IMR-90 (cell line): ENCODE results near the gene PLEKHO2. TPM values are rescaled to one million over a fixed set of nuclear protein-coding genes. Genes with fewer than 3 reads are reported as not detected.
A peak's percentile ranks its signal among the peaks of the same experiment; 100 is the strongest.

ENCODE experiments used
- ATAC-seq: fragments of 200-7000 bp; cut with Tn5 transposase; 2 replicates; pipeline ENCODE4 v1.9.1; 2020; ENCODE audit warnings: low read depth, mild to moderate bottlenecking, moderate library complexity
- BruUV-seq: library from RNA; stranded (reverse); fragments of 400-500 nt; replicated peaks from 2 replicates; lab custom pipeline; 2021; lab: Mats Ljungman, UMichigan
- CTCF ChIA-PET: fragments of 300-600 bp; formaldehyde crosslinking; extraction: SDS; loops from one replicate; lab custom pipeline; 2021; ENCODE audit warnings: antibody characterized with exemption; lab: Yijun Ruan, JAX
- POLR2A ChIA-PET: fragments of 300-600 bp; sonication (Branson Sonifier 250); formaldehyde crosslinking; loops from one replicate; lab custom pipeline; 2022; ENCODE audit warnings: antibody characterized with exemption; ENCODE audit not compliant: unreplicated experiment; lab: Charles Lee
- DNase-seq: peaks from one replicate; pipeline ENCODE4 v3.0.0; 2013
- H2AFZ ChIP-seq: replicated peaks from 2 replicates; pipeline ENCODE3; 2013; ENCODE audit warnings: low read length, mild to moderate bottlenecking; ENCODE audit not compliant: poor library complexity
- H2AK5ac ChIP-seq: 2 replicates; pipeline ENCODE4 v1.6.1; 2013; ENCODE audit warnings: low read depth, low read length, inconsistent platforms
- H2AK9ac ChIP-seq: replicated peaks from 2 replicates; pipeline ENCODE3; 2013; ENCODE audit warnings: mild to moderate bottlenecking, low read depth, low read length, moderate library complexity; ENCODE audit not compliant: poor library complexity
- H2BK120ac ChIP-seq: 2 replicates; pipeline ENCODE4 v1.6.1; 2013; ENCODE audit warnings: low read depth, low read length, inconsistent platforms
- H2BK15ac ChIP-seq: 3 replicates; pipeline ENCODE4 v1.6.1; 2013; ENCODE audit warnings: low read depth, low read length, inconsistent platforms
- H2BK20ac ChIP-seq: 2 replicates; pipeline ENCODE4 v1.6.1; 2013; ENCODE audit warnings: low read depth, mild to moderate bottlenecking, inconsistent platforms, low read length, moderate library complexity
- H2BK5ac ChIP-seq: 2 replicates; pipeline ENCODE4 v1.6.1; 2013; ENCODE audit warnings: mild to moderate bottlenecking, low read depth, low read length, inconsistent platforms; ENCODE audit not compliant: poor library complexity, severe bottlenecking
- H3K14ac ChIP-seq: replicated peaks from 2 replicates; pipeline ENCODE4 v1.6.1; 2013; ENCODE audit warnings: low read depth, low read length, inconsistent platforms
- H3K18ac ChIP-seq: 2 replicates; pipeline ENCODE4 v1.6.1; 2013; ENCODE audit warnings: low read depth, low read length, control low read depth
- H3K23ac ChIP-seq: 2 replicates; pipeline ENCODE4 v1.6.1; 2013; ENCODE audit warnings: low read depth, low read length, inconsistent platforms
- H3K27ac ChIP-seq: 2 replicates; pipeline ENCODE4 v1.5.1; 2013; ENCODE audit warnings: mild to moderate bottlenecking, control low read depth, low read length; ENCODE audit not compliant: insufficient read depth
- H3K27me3 ChIP-seq: 2 replicates; pipeline ENCODE4 v1.6.1; 2013; ENCODE audit warnings: low read length; ENCODE audit not compliant: control insufficient read depth, insufficient read depth
- H3K36me3 ChIP-seq: 2 replicates; pipeline ENCODE4 v1.6.1; 2013; ENCODE audit warnings: low read length, mixed read lengths; ENCODE audit not compliant: control insufficient read depth, insufficient read depth
- H3K4ac ChIP-seq: 2 replicates; pipeline ENCODE4 v1.6.1; 2013; ENCODE audit warnings: low read depth, low read length, inconsistent platforms
- H3K4me1 ChIP-seq: 2 replicates; pipeline ENCODE4 v1.6.1; 2013; ENCODE audit warnings: low read length, mixed read lengths; ENCODE audit not compliant: control insufficient read depth, insufficient read depth
- H3K4me2 ChIP-seq: 2 replicates; pipeline ENCODE4 v1.6.1; 2013; ENCODE audit warnings: low read depth, mild to moderate bottlenecking, control low read depth, low read length, moderate library complexity
- H3K4me3 ChIP-seq: 2 replicates; pipeline ENCODE4 v1.5.1; 2013; ENCODE audit warnings: low read depth, mild to moderate bottlenecking, control low read depth, low read length, moderate library complexity; ENCODE audit not compliant: insufficient read depth
- H3K56ac ChIP-seq: 2 replicates; pipeline ENCODE4 v1.6.1; 2013; ENCODE audit warnings: low read length, inconsistent platforms; ENCODE audit not compliant: insufficient read depth; ENCODE audit errors: extremely low read depth
- H3K79me1 ChIP-seq, 2 experiments: 2 replicates each; pipeline ENCODE4 v1.6.1; 2013; ENCODE audit warnings: low read length in 2 of 2, inconsistent platforms in 1 of 2, low read depth in 1 of 2
- H3K9ac ChIP-seq: 2 replicates; pipeline ENCODE4 v1.6.1; 2013; ENCODE audit warnings: low read depth, low read length, control low read depth
- H3K9me1 ChIP-seq: 2 replicates; pipeline ENCODE4 v1.6.1; 2013; ENCODE audit warnings: low read length, inconsistent platforms; ENCODE audit not compliant: insufficient read depth
- H3K9me3 ChIP-seq: 2 replicates; pipeline ENCODE4 v1.6.1; 2013; ENCODE audit warnings: low read length; ENCODE audit not compliant: control insufficient read depth, insufficient read depth
- H4K20me1 ChIP-seq: 2 replicates; pipeline ENCODE4 v1.6.1; 2013; ENCODE audit warnings: low read length, inconsistent platforms; ENCODE audit not compliant: insufficient read depth
- H4K5ac ChIP-seq: 2 replicates; pipeline ENCODE4 v1.6.1; 2013; ENCODE audit warnings: mild to moderate bottlenecking, low read depth, low read length, control low read depth
- H4K8ac ChIP-seq, 2 experiments: 2 replicates each; pipeline ENCODE4 v1.6.1; 2013; ENCODE audit warnings: low read depth in 2 of 2, low read length in 2 of 2, control low read depth in 1 of 2, inconsistent platforms in 1 of 2
- H4K91ac ChIP-seq: 2 replicates; pipeline ENCODE4 v1.6.1; 2013; ENCODE audit warnings: low read depth, low read length, inconsistent platforms; ENCODE audit not compliant: insufficient read depth
- CEBPB ChIP-seq: IDR thresholded peaks from 2 replicates; pipeline ENCODE4 v1.6.1; 2012; ENCODE audit warnings: low read depth, low read length, improper control_type of control experiment
- CHD1 ChIP-seq: IDR thresholded peaks from 2 replicates; pipeline ENCODE4 v1.6.1; 2012; ENCODE audit warnings: low read depth, low read length, improper control_type of control experiment
- MAFK ChIP-seq: IDR thresholded peaks from 2 replicates; pipeline ENCODE4 v1.6.1; 2012; ENCODE audit warnings: low read depth, low read length, improper control_type of control experiment
- NFE2L2 ChIP-seq: fragments of 150-350 bp; IDR thresholded peaks from 2 replicates; pipeline ENCODE4 v1.6.1; 2016; ENCODE audit warnings: low read depth, mild to moderate bottlenecking, low read length
- POLR2A ChIP-seq: IDR thresholded peaks from 2 replicates; pipeline ENCODE4 v1.6.1; 2012; ENCODE audit warnings: mild to moderate bottlenecking, low read depth, low read length
- RAD21 ChIP-seq: IDR thresholded peaks from 2 replicates; pipeline ENCODE4 v1.6.1; 2012; ENCODE audit warnings: low read length, improper control_type of control experiment
- RFX5 ChIP-seq: IDR thresholded peaks from 2 replicates; pipeline ENCODE4 v1.8.0; 2012; ENCODE audit warnings: low read depth, mild to moderate bottlenecking, low read length, moderate library complexity
- SMC3 ChIP-seq: fragments of 150-350 bp; IDR thresholded peaks from 2 replicates; pipeline ENCODE4 v1.6.1; 2016; ENCODE audit warnings: low read depth, mild to moderate bottlenecking, antibody characterized with exemption, low read length, moderate library complexity
- WGBS, 2 experiments: methylation state at CpG; one replicate each; pipeline versions ENCODE4 v1.1.5 to v1.1.7; 2013; ENCODE audit warnings: missing lambda C conversion rate in 2 of 2; ENCODE audit not compliant: insufficient read length in 1 of 2; ENCODE audit errors: extremely low coverage in 2 of 2; 5-methylcytosine and 5-hydroxymethylcytosine counted together
- dilution Hi-C: fragments of 300-500 bp; cut with HindIII; formaldehyde crosslinking; loops from one replicate; pipeline ENCODE4 v1.14.3; 2018; ENCODE audit warnings: low sequenced_read_pairs; ENCODE audit not compliant: unreplicated experiment
- in situ Hi-C: fragments of 300-500 bp; cut with MboI; formaldehyde crosslinking; loops from 3 replicates; pipeline ENCODE4 v1.14.3; 2019; ENCODE audit warnings: low sequenced_read_pairs, inconsistent platforms, mixed read lengths
- intact Hi-C: fragments of 100-400 bp; cut with micrococcal nuclease; formaldehyde crosslinking; loops from 2 replicates; pipeline ENCODE4 v1.10.0; 2022
- polyA plus RNA-seq, 3 experiments: library from polyadenylated mRNA; depleted of rRNA; stranded (reverse); fragments of >200 nt; gene quantifications; 2 replicates each; pipeline ENCODE4 v1.2.3, GENCODE V29; 2012; ENCODE audit warnings: low replicate concordance in 1 of 3
- total RNA-seq: library from RNA; depleted of rRNA; stranded (reverse); fragments of >200 nt; gene quantifications from 2 replicates; pipeline ENCODE4 v1.2.3, GENCODE V29; 2012
- TF ChIP-seq, protein P1 (sequence below): conservative IDR thresholded peaks from 2 replicates; pipeline ENCODE4 v1.5.1; 2012; ENCODE audit warnings: mild to moderate bottlenecking, low read depth, low read length, improper control_type of control experiment
- TF ChIP-seq, protein P2 (sequence below): fragments of 150-350 bp; IDR thresholded peaks from 2 replicates; pipeline ENCODE4 v1.6.1; 2017; ENCODE audit warnings: mild to moderate bottlenecking, antibody characterized with exemption, low read length, low read depth
- TF ChIP-seq, protein P3 (sequence below): fragments of 150-350 bp; IDR thresholded peaks from 2 replicates; pipeline ENCODE4 v1.6.1; 2016; ENCODE audit warnings: low read depth, mild to moderate bottlenecking, low read length, moderate library complexity, borderline replicate concordance

The PLEKHO2 gene
- total and polyA plus RNA-seq, 2 of the 4 experiments (the other 2 are of a cell fraction): 19.0 to 22.5 TPM

DNA sequence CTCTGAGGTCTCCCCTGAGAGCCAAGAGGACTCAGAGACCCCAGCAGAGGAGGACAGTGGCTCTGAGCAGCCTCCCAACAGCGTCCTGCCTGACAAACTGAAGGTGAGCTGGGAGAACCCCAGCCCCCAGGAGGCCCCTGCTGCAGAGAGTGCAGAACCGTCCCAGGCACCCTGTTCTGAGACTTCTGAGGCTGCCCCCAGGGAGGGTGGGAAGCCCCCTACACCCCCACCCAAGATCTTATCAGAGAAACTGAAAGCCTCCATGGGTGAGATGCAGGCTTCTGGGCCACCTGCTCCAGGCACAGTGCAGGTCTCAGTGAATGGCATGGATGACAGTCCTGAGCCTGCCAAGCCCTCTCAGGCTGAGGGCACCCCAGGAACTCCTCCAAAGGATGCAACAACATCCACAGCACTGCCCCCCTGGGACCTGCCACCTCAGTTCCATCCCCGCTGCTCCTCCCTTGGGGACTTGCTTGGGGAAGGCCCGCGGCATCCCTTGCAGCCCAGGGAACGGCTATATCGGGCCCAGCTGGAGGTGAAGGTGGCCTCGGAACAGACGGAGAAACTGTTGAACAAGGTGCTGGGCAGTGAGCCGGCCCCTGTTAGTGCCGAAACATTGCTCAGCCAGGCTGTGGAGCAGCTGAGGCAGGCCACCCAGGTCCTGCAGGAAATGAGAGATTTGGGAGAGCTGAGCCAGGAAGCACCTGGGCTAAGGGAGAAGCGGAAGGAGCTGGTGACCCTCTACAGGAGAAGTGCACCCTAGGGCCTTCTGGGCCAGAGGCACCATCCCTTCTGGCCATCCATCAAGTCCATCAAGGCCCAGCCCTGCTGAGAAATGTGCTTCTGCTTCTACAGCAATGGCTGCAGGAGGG, 23.6 kb downstream of the PLEKHO2 start (continued):
- TF ChIP-seq RFX5: no peak
- no peak for TF ChIP-seq CEBPB

DNA sequence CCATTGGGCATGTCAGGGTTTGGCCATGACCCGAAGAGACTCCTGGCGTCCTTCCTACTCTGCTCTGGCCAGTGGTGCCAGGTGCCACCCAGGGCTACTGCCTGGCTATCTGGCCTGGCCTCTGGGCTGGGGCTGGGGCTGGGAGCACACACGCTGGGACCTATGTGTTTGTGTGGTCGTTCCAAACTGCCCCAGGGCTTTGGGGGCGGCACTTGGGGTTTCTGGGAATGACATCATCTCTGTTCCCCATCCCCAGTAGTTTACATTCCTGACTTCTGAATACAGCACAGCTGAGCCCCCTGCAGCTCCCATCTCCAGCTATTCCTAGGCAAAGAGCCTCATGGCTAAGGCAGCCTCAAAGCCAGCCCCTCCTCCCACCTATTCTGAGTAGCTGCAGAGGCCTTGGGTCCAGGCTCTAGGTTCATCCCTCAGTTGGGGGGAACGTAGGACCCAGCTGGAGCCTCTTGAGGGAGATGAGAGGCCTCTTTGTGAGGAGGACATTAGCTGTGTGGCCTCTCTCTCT, 24.3 kb downstream of the PLEKHO2 start:
- Histone ChIP-seq H3K9ac (peak overlapping the region; percentile 71), H2AK9ac (peak overlapping the region; percentile 89), H2AFZ (peak overlapping the region; percentile 67), H3K4me2 (peak overlapping the region; percentile 8; the same call in 1 of the 2 replicates), H3K27ac (peak overlapping the region; percentile 91), H2BK20ac (peak overlapping the region; percentile 94), H3K4ac (peak overlapping the region; percentile 88), H2BK15ac (peak overlapping the region; percentile 87; the same call in 2 of the 3 replicates), H3K27me3 (no peaks in the 10 kb centered on the region), H3K18ac (peak overlapping the region; percentile 70), H2BK5ac (peak overlapping the region; percentile 96), H4K20me1 (no peaks in the 10 kb centered on the region; the same call in none of the 2 replicates), H3K56ac (peak overlapping the region; percentile 88), H2BK120ac (peak overlapping the region; percentile 89), H3K9me3 (no peaks in the 10 kb centered on the region), H3K23ac (peak overlapping the region; percentile 80), H3K9me1 (peaks cover 34% of the 10 kb centered on the region), H3K79me1 (peaks cover 21 to 72% of the 10 kb centered on the region in 2 experiments; a peak in 3 of 4 replicates), H3K4me3 (no peak overlapping the region), H3K14ac (peak overlapping the region; percentile 92), H4K8ac (peak overlapping the region; percentile 76 to 94), H4K5ac (peak overlapping the region; percentile 71), H3K36me3 (peaks cover 57% of the 10 kb centered on the region), H4K91ac (peak overlapping the region; percentile 94), H2AK5ac (peak overlapping the region; percentile 95), H3K4me1 (peaks cover 48% of the 10 kb centered on the region)
- no TSS peak for BruUV-seq
- no CpG with 5 or more reads among the region's 6 CpGs for WGBS, 2 experiments
- POLR2A ChIA-PET: no interaction called here
- CTCF ChIA-PET: no interaction called here
- ATAC-seq (peak; percentile 96), DNase-seq (peak; percentile 98)
- intact Hi-C loops (loop anchor here (2.0 kb wide), 1 partner anchor 39 kb away; no protein-coding TSS in a partner anchor), in situ Hi-C loops (no loop called here), dilution Hi-C loops (no loop called here)
- TF ChIP-seq CEBPB (peak; percentile 1; the same call in 1 of the 2 replicates), CHD1 (0 out of 2 replicates have a peak, but pooled peaks have one; percentile 45), NFE2L2 (no peak), POLR2A (no peak), MAFK (no peak), SMC3 (peak; percentile 38; the same call in 1 of the 2 replicates), RAD21 (no peak)
- TF ChIP-seq, protein P1, sequence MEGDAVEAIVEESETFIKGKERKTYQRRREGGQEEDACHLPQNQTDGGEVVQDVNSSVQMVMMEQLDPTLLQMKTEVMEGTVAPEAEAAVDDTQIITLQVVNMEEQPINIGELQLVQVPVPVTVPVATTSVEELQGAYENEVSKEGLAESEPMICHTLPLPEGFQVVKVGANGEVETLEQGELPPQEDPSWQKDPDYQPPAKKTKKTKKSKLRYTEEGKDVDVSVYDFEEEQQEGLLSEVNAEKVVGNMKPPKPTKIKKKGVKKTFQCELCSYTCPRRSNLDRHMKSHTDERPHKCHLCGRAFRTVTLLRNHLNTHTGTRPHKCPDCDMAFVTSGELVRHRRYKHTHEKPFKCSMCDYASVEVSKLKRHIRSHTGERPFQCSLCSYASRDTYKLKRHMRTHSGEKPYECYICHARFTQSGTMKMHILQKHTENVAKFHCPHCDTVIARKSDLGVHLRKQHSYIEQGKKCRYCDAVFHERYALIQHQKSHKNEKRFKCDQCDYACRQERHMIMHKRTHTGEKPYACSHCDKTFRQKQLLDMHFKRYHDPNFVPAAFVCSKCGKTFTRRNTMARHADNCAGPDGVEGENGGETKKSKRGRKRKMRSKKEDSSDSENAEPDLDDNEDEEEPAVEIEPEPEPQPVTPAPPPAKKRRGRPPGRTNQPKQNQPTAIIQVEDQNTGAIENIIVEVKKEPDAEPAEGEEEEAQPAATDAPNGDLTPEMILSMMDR: no peak
- TF ChIP-seq, protein P2, sequence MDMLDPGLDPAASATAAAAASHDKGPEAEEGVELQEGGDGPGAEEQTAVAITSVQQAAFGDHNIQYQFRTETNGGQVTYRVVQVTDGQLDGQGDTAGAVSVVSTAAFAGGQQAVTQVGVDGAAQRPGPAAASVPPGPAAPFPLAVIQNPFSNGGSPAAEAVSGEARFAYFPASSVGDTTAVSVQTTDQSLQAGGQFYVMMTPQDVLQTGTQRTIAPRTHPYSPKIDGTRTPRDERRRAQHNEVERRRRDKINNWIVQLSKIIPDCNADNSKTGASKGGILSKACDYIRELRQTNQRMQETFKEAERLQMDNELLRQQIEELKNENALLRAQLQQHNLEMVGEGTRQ: no peak
- TF ChIP-seq, protein P3, sequence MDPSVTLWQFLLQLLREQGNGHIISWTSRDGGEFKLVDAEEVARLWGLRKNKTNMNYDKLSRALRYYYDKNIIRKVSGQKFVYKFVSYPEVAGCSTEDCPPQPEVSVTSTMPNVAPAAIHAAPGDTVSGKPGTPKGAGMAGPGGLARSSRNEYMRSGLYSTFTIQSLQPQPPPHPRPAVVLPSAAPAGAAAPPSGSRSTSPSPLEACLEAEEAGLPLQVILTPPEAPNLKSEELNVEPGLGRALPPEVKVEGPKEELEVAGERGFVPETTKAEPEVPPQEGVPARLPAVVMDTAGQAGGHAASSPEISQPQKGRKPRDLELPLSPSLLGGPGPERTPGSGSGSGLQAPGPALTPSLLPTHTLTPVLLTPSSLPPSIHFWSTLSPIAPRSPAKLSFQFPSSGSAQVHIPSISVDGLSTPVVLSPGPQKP: no peak
